GM15510 (cell line): ENCODE results near the gene PRKAG3.

Experiments used
- POLR2A ChIP-seq: IDR thresholded peaks from 3 replicates; pipeline ENCODE4 v1.6.1; 2011; ENCODE audit warnings: borderline replicate concordance; ENCODE audit not compliant: insufficient read length; ENCODE audit errors: extremely low read depth

Gene PRKAG3

GRCh38 chr2:218833023-218833609, 1.5 kb upstream of the PRKAG3 start:
- TF ChIP-seq POLR2A, result no peak

GRCh38 chr2:218832520-218832919, 917 bp upstream of the PRKAG3 start:
- TF ChIP-seq POLR2A, result no peak

- no peak for TF ChIP-seq POLR2A
These were observed 478 bp upstream of the PRKAG3 start for GRCh38 chr2:218832081-218832480.

- TF ChIP-seq POLR2A, result no peak
These were observed 887 bp downstream of the PRKAG3 start for GRCh38 chr2:218830526-218831306.

- TF ChIP-seq POLR2A, result no peak
These were observed 1.6 kb downstream of the PRKAG3 start for GRCh38 chr2:218829868-218830451.

GRCh38 chr2:218828477-218828778, 3.2 kb downstream of the PRKAG3 start:
- no peak for TF ChIP-seq POLR2A

GRCh38 chr2:218827701-218828476, 3.7 kb downstream of the PRKAG3 start:
- no peak for TF ChIP-seq POLR2A

GRCh38 chr2:218826791-218827190, 4.8 kb downstream of the PRKAG3 start:
- TF ChIP-seq POLR2A, result no peak

- TF ChIP-seq POLR2A, result no peak
These were observed 7.6 kb downstream of the PRKAG3 start for GRCh38 chr2:218824004-218824403.

GRCh38 chr2:218823196-218823855, 8.3 kb downstream of the PRKAG3 start:
- no peak for TF ChIP-seq POLR2A

GRCh38 chr2:218822622-218823021, 9.0 kb downstream of the PRKAG3 start:
- TF ChIP-seq POLR2A, result no peak

- TF ChIP-seq POLR2A, result no peak
These were observed 9.9 kb downstream of the PRKAG3 start for GRCh38 chr2:218821605-218822211.

- no peak for TF ChIP-seq POLR2A
These were observed 10.7 kb downstream of the PRKAG3 start for GRCh38 chr2:218820746-218821369.

GRCh38 chr2:218819093-218819492, 12.5 kb downstream of the PRKAG3 start:
- no peak for TF ChIP-seq POLR2A

GRCh38 chr2:218816561-218817011, 15.0 kb downstream of the PRKAG3 start:
- TF ChIP-seq POLR2A, result no peak

- no peak for TF ChIP-seq POLR2A
These were observed 16.0 kb downstream of the PRKAG3 start for GRCh38 chr2:218815649-218816048.
